Neural progenitor cell (in vitro differentiated cells): ENCODE measurements around the gene ATRAID.

Experiments used
- EZH2phosphoT487 ChIP-seq: fragments of 200-600 bp; sonication (generic); IDR thresholded peaks from 2 replicates; pipeline ENCODE4 v1.6.1; 2017; ENCODE audit warnings: antibody characterized with exemption
- TF ChIP-seq, protein P1 (sequence below): fragments of 200-600 bp; sonication (generic); IDR thresholded peaks from 2 replicates; pipeline ENCODE4 v1.5.1; 2017; ENCODE audit warnings: antibody characterized with exemption, mild to moderate bottlenecking

DNA sequence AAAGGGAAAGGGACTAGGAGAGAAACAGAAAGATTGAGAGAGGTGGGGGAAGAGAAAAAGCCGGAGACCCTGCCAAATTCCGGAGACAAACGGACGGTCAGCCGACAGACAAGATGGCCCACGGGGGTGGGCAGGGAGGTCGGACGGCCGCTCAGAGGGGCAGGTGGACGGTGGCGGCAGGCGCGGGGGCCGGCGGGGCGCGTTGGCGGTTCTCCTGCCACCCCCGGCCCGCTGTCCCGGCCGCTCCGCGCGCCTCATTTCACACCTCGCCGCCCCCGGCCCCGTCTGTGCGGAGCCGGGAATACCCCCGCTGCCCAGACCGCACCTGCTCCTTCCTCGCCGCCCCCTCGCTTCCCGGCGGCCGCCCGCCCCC lies 50.1 kb downstream of the ATRAID start:
- TF ChIP-seq, protein P1, sequence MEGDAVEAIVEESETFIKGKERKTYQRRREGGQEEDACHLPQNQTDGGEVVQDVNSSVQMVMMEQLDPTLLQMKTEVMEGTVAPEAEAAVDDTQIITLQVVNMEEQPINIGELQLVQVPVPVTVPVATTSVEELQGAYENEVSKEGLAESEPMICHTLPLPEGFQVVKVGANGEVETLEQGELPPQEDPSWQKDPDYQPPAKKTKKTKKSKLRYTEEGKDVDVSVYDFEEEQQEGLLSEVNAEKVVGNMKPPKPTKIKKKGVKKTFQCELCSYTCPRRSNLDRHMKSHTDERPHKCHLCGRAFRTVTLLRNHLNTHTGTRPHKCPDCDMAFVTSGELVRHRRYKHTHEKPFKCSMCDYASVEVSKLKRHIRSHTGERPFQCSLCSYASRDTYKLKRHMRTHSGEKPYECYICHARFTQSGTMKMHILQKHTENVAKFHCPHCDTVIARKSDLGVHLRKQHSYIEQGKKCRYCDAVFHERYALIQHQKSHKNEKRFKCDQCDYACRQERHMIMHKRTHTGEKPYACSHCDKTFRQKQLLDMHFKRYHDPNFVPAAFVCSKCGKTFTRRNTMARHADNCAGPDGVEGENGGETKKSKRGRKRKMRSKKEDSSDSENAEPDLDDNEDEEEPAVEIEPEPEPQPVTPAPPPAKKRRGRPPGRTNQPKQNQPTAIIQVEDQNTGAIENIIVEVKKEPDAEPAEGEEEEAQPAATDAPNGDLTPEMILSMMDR, result no peak
- peak; percentile 62 for TF ChIP-seq EZH2phosphoT487
